Right lobe of liver (tissue), 6 donors: ENCODE data around the gene DOP1B. TPM values are rescaled to one million over a fixed set of nuclear protein-coding genes. Genes with fewer than 3 reads are reported as not detected.
"Not testable (repeated sequence)": the region's sequence is repeated elsewhere in the genome, so short reads cannot be mapped to it uniquely, and the experiment has no call there.

ENCODE experiments used
- ATAC-seq, 4 donors: fragments of 200-7000 bp; cut with Tn5 transposase; one replicate each; pipeline ENCODE4 v1.9.1; 2020; ENCODE audit warnings: mild to moderate bottlenecking in 4 of 4, moderate library complexity in 4 of 4
- DNase-seq, 3 donors: peaks; one replicate each; pipeline ENCODE4 v3.0.0-alpha.2; 2020
- H3K27ac ChIP-seq, 3 donors: fragments of 200-600 bp; one replicate each; pipeline ENCODE4 v1.8.0; 2022
- H3K27me3 ChIP-seq, 2 donors: fragments of 200-600 bp; one replicate each; pipeline ENCODE4 v1.8.0; 2022
- H3K36me3 ChIP-seq, 4 donors: fragments of 200-600 bp; sonication (generic) in 1 of 4; one replicate each; pipeline versions ENCODE4 v1.5.1 to v1.8.0; 2017 to 2022; ENCODE audit warnings: control low read depth in 1 of 4
- H3K4me1 ChIP-seq, 4 donors: fragments of 200-600 bp; sonication (generic) in 1 of 4; one replicate each; pipeline versions ENCODE4 v1.5.1 to v1.8.0; 2017 to 2022; ENCODE audit warnings: control low read depth in 1 of 4
- H3K4me3 ChIP-seq, 3 donors: fragments of 200-600 bp; one replicate each; pipeline ENCODE4 v1.8.0; 2022
- H3K9me3 ChIP-seq, 4 donors: fragments of 200-600 bp; sonication (generic) in 1 of 4; one replicate each; pipeline versions ENCODE4 v1.5.1 to v1.8.0; 2017 to 2022; ENCODE audit warnings: control low read depth in 1 of 4
- POLR2A ChIP-seq: fragments of 450-650 bp; IDR thresholded peaks from one replicate; pipeline ENCODE4 v1.6.1; 2017; ENCODE audit warnings: antibody characterized with exemption, mild to moderate bottlenecking
- WGBS: methylation state at CpG from one replicate; pipeline ENCODE4 v1.1.6; 2018; ENCODE audit warnings: low coverage, low lambda C conversion rate; ENCODE audit not compliant: insufficient coverage; ENCODE audit errors: missing lambda C conversion rate; 5-methylcytosine and 5-hydroxymethylcytosine counted together
- intact Hi-C, 2 donors: fragments of 100-400 bp; cut with DNase I; formaldehyde crosslinking; loops; one replicate each; pipeline versions ENCODE4 v1.11.2 to v1.14.1; 2022
- total RNA-seq, 6 experiments: library from RNA; depleted of rRNA in 2 of 6; stranded (reverse); fragments of >200 nt in 2 of 6; fragmentation: NEBNext Ultra II Directional in 3 of 6; extraction: Animal tissue kit (Norgen Biotek cat#: 25700) in 3 of 6; gene quantifications; one replicate each; pipeline versions ENCODE4 v1.1.0 to v1.2.4, GENCODE V29; 2016 to 2023
- TF ChIP-seq, protein P1 (sequence below), 4 donors: fragments of 200-600 bp in 3 of 4; fragments of 450-650 bp in 1 of 4; IDR thresholded peaks; one replicate each; pipeline versions ENCODE4 v1.5.1 to v1.8.0; 2016 to 2022; ENCODE audit warnings: antibody characterized with exemption in 4 of 4, mild to moderate bottlenecking in 2 of 4
- donor health status: DM: no; HTN: yes; CAD: no.
- donor health status: DM: no; HTN: no; CAD: no.
- donor health status: DM: no; HTN: no; CAD: no.
- donor health status: DM: no; HTN: yes; CAD: no.
- donor health status: DM: no; HTN: yes; CAD: no.

Gene DOP1B
- total RNA-seq, 6 experiments from 2014 or later: 6.6 to 30.1 (median 20.9) TPM

GRCh38 chr21:36127250-36127904 is 29.2 kb upstream of the DOP1B start:
- TF ChIP-seq POLR2A: no peak
- TF ChIP-seq, protein P1, sequence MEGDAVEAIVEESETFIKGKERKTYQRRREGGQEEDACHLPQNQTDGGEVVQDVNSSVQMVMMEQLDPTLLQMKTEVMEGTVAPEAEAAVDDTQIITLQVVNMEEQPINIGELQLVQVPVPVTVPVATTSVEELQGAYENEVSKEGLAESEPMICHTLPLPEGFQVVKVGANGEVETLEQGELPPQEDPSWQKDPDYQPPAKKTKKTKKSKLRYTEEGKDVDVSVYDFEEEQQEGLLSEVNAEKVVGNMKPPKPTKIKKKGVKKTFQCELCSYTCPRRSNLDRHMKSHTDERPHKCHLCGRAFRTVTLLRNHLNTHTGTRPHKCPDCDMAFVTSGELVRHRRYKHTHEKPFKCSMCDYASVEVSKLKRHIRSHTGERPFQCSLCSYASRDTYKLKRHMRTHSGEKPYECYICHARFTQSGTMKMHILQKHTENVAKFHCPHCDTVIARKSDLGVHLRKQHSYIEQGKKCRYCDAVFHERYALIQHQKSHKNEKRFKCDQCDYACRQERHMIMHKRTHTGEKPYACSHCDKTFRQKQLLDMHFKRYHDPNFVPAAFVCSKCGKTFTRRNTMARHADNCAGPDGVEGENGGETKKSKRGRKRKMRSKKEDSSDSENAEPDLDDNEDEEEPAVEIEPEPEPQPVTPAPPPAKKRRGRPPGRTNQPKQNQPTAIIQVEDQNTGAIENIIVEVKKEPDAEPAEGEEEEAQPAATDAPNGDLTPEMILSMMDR (IDR thresholded peaks at IDR 0.05): no peak
- WGBS: 53% methylated on average over 8 of the region's 10 CpGs
- H3K4me1 ChIP-seq: peaks cover 0 to 9% (median 4%) of the 10 kb centered on the region in 4 donors
- no peaks in the 10 kb centered on the region for H3K27me3 ChIP-seq
- no peak overlapping the region for H3K27ac ChIP-seq
- peak; percentile 33 to 80 (median 64) for ATAC-seq
- H3K36me3 ChIP-seq: no peaks in the 10 kb centered on the region
- intact Hi-C loops: no loop called here
- no peak overlapping the region for H3K4me3 ChIP-seq
- peak in 1 of 3 donors; percentile 66 for DNase-seq
- H3K9me3 ChIP-seq: no peaks in the 10 kb centered on the region

GRCh38 chr21:36127977-36128376 is 28.6 kb upstream of the DOP1B start:
- Histone ChIP-seq H3K27me3 (no peaks in the 10 kb centered on the region), H3K27ac (no peak overlapping the region), H3K4me3 (no peak overlapping the region), H3K9me3 (no peaks in the 10 kb centered on the region), H3K36me3 (no peaks in the 10 kb centered on the region), H3K4me1 (peaks cover 0 to 9% (median 4%) of the 10 kb centered on the region in 4 donors)
- DNase-seq: no peak
- 63% methylated on average over 5 of the region's 5 CpGs for WGBS
- no peak for ATAC-seq
- intact Hi-C loops: no loop called here
- TF ChIP-seq POLR2A: no peak
- TF ChIP-seq, protein P1 (IDR thresholded peaks at IDR 0.05): no peak

DNA sequence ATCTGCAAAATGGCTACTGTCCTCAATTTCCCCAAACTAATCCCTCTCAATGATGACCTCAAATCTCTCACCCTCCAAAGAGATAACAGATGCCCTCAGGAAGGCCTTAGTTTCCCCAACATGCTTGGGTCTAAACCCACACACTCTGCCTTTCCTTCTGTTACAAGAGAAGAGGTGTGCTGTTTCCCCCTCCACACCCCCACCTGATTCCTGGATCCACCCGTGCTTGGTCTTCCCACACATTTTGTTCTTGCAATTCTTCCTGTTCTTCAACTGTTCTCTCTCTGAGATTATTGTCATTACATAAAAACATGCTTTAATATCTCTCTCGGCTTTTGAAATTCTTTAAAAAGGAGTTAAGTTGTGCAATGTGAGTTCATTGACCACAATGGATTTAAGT is 27.4 kb upstream of the DOP1B start:
- Histone ChIP-seq H3K27ac (no peak overlapping the region), H3K4me3 (no peak overlapping the region), H3K4me1 (peaks cover 0 to 9% (median 4%) of the 10 kb centered on the region in 4 donors), H3K9me3 (no peaks in the 10 kb centered on the region), H3K27me3 (no peaks in the 10 kb centered on the region), H3K36me3 (no peaks in the 10 kb centered on the region)
- ATAC-seq: no peak
- TF ChIP-seq, protein P1 (IDR thresholded peaks at IDR 0.05): no peak
- no peak for TF ChIP-seq POLR2A
- intact Hi-C loops: no loop called here
- 31% methylated on average over 2 of the region's 2 CpGs for WGBS
- DNase-seq: no peak

GRCh38 chr21:36130414-36130762 is 26.2 kb upstream of the DOP1B start:
- not testable (repeated sequence) for H3K36me3 ChIP-seq, H3K4me3 ChIP-seq

DNA sequence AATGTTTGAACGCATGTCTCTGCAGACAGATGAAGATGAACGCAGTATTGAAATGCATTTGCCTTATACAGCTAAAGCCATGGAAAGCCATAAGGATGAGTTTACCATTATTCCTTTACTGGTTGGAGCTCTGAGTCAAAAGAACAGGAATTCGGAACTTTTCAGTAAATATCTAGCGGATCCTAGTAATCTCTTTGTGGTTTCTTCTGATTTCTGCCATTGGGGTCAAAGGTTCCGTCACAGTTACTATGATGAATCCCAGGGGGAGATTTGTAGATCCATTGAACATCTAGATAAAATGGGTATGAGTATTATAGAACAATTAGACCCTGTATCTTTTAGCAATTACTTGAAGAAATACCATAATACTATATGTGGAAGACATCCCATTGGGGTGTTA is 25.8 kb upstream of the DOP1B start:
- DNase-seq: not testable (repeated sequence)
- WGBS: 87% methylated on average over 4 of the region's 5 CpGs

More at GRCh38 chr21:36130414-36130762, 26.2 kb upstream of the DOP1B start:
- ATAC-seq, H3K27ac ChIP-seq, intact Hi-C loops, DNase-seq, H3K9me3 ChIP-seq, H3K27me3 ChIP-seq: not testable (repeated sequence)
- 17% methylated on average over 2 of the region's 18 CpGs for WGBS
- peaks cover 0 to 19% (median 9%) of the 10 kb centered on the region in 4 donors for H3K4me1 ChIP-seq

More for the DNA sequence above, 25.8 kb upstream of the DOP1B start:
- H3K4me3 ChIP-seq, ATAC-seq, H3K27ac ChIP-seq, H3K36me3 ChIP-seq, H3K9me3 ChIP-seq, H3K27me3 ChIP-seq, intact Hi-C loops: not testable (repeated sequence)
- H3K4me1 ChIP-seq: peaks cover 0 to 21% (median 10%) of the 10 kb centered on the region in 4 donors
